ENCODE results near the gene C11orf24.
"Not testable (repeated sequence)": the region's sequence is repeated elsewhere in the genome, so short reads cannot be mapped to it uniquely, and the experiment has no call there.

The C11orf24 gene
- 9.6 to 15.9 (median 13.1) reads per million in 4 experiments for total RNA-seq

- peak; percentile 84 for DNase-seq
Measured at GRCh38 chr11:68271781-68272608, at the start of gene C11orf24. Gene C11orf24 (minus strand): TSS chr11:68271973. CDS start chr11:68263767, 8,206 bp downstream.

GRCh38 chr11:68317147-68317785 is 45.5 kb upstream of the C11orf24 start:
- DNase-seq, result no peak

GRCh38 chr11:68315171-68315920 is 43.6 kb upstream of the C11orf24 start:
- no peak for DNase-seq

- DNase-seq, result no peak
Measured at GRCh38 chr11:68314203-68315170, 42.7 kb upstream of the C11orf24 start.

- no peak for DNase-seq
Measured at GRCh38 chr11:68313574-68314202, 41.9 kb upstream of the C11orf24 start.

GRCh38 chr11:68312780-68313573 is 41.2 kb upstream of the C11orf24 start:
- no peak for DNase-seq

GRCh38 chr11:68312117-68312779 is 40.5 kb upstream of the C11orf24 start, which contains the start of gene LRP5:
Gene LRP5 (plus strand): TSS chr11:68312591. CDS start chr11:68312715, 124 bp downstream.
- no peak for DNase-seq

- no peak for DNase-seq
Measured at GRCh38 chr11:68311160-68312116, 39.7 kb upstream of the C11orf24 start.

- DNase-seq, result no peak
Measured at GRCh38 chr11:68309621-68310185, 37.9 kb upstream of the C11orf24 start.

GRCh38 chr11:68308068-68308467 is 36.3 kb upstream of the C11orf24 start:
- DNase-seq, result no peak

- no peak for DNase-seq
Measured at GRCh38 chr11:68306636-68307035, 34.9 kb upstream of the C11orf24 start.

GRCh38 chr11:68303982-68304780 is 32.4 kb upstream of the C11orf24 start:
- DNase-seq, result no peak

- no peak for DNase-seq
Measured at GRCh38 chr11:68303083-68303482, 31.3 kb upstream of the C11orf24 start.

GRCh38 chr11:68302670-68303069 is 30.9 kb upstream of the C11orf24 start:
- no peak for DNase-seq

GRCh38 chr11:68302256-68302655 is 30.5 kb upstream of the C11orf24 start:
- no peak for DNase-seq

GRCh38 chr11:68300076-68300830 is 28.5 kb upstream of the C11orf24 start:
- DNase-seq, result no peak

GRCh38 chr11:68299517-68299879 is 27.7 kb upstream of the C11orf24 start:
- DNase-seq, result not testable (repeated sequence)
